ENCODE data around the gene UBN1. TPM values are rescaled to one million over a fixed set of nuclear protein-coding genes. Genes with fewer than 3 reads are reported as not detected.
"Not testable (repeated sequence)": the region's sequence is repeated elsewhere in the genome, so short reads cannot be mapped to it uniquely, and the experiment has no call there.

UBN1 gene
- total RNA-seq, 4 donors from 2014 or later, result 21.0 to 48.2 (median 41.1) TPM

GRCh38 chr16:4925293-4925607 is 78.0 kb downstream of the UBN1 start:
- TF ChIP-seq CTCF (IDR thresholded peaks at IDR 0.05), result no peak
- no peak for TF ChIP-seq EP300 (IDR thresholded peaks at IDR 0.05)
- no peak for TF ChIP-seq POLR2A (IDR thresholded peaks at IDR 0.05; ENCODE audit: low read depth)
- TF ChIP-seq POLR2AphosphoS5 (IDR thresholded peaks at IDR 0.05), result no peak
- Histone ChIP-seq H3K36me3 (no peaks in the 10 kb centered on the region), H3K27me3 (no peaks in the 10 kb centered on the region), H3K4me3 (no peak overlapping the region), H3K4me1 (peaks cover 0 to 20% (median 12%) of the 10 kb centered on the region in 4 donors), H3K9me3 (peaks cover 0 to 14% (median 5%) of the 10 kb centered on the region in 4 donors), H3K27ac (replicated peaks in 1 of 4) (no peak overlapping the region)
- 86% methylated on average over 5 of the region's 5 CpGs for WGBS
- no peak for DNase-seq (ENCODE audit: extremely low spot score)
- intact Hi-C loops (cut with DNase I), result no loop called here

GRCh38 chr16:4925791-4926190 is 78.5 kb downstream of the UBN1 start:
- TF ChIP-seq POLR2AphosphoS5 (IDR thresholded peaks at IDR 0.05) (no peak), POLR2A (IDR thresholded peaks at IDR 0.05; ENCODE audit: low read depth) (no peak), CTCF (IDR thresholded peaks at IDR 0.05) (no peak), EP300 (IDR thresholded peaks at IDR 0.05) (no peak)
- H3K4me1 ChIP-seq, result peaks cover 0 to 20% (median 12%) of the 10 kb centered on the region in 4 donors
- H3K27ac ChIP-seq (replicated peaks in 1 of 4), result no peak overlapping the region
- peaks cover 0 to 14% (median 5%) of the 10 kb centered on the region in 4 donors for H3K9me3 ChIP-seq
- H3K36me3 ChIP-seq, result no peaks in the 10 kb centered on the region
- no peaks in the 10 kb centered on the region for H3K27me3 ChIP-seq
- no peak overlapping the region for H3K4me3 ChIP-seq
- intact Hi-C loops (cut with DNase I), result no loop called here
- no peak for DNase-seq (ENCODE audit: extremely low spot score)
- 88% methylated on average over 5 of the region's 5 CpGs for WGBS

GRCh38 chr16:4926928-4927327 is 79.6 kb downstream of the UBN1 start:
- no peaks in the 10 kb centered on the region for H3K27me3 ChIP-seq
- intact Hi-C loops (cut with DNase I), result no loop called here
- TF ChIP-seq POLR2AphosphoS5 (IDR thresholded peaks at IDR 0.05), result no peak
- TF ChIP-seq EP300 (IDR thresholded peaks at IDR 0.05), result no peak
- no peak for TF ChIP-seq CTCF (IDR thresholded peaks at IDR 0.05)
- TF ChIP-seq POLR2A (IDR thresholded peaks at IDR 0.05; ENCODE audit: low read depth), result no peak
- H3K36me3 ChIP-seq, result no peaks in the 10 kb centered on the region
- no peak overlapping the region for H3K4me3 ChIP-seq
- H3K9me3 ChIP-seq, result peaks cover 0 to 14% (median 5%) of the 10 kb centered on the region in 4 donors
- 96% methylated on average over 2 of the region's 2 CpGs for WGBS
- H3K4me1 ChIP-seq, result peaks cover 0 to 20% (median 11%) of the 10 kb centered on the region in 4 donors
- no peak overlapping the region for H3K27ac ChIP-seq (replicated peaks in 1 of 4)
- DNase-seq (ENCODE audit: extremely low spot score), result no peak

GRCh38 chr16:4927661-4928060 is 80.4 kb downstream of the UBN1 start:
- intact Hi-C loops (cut with DNase I), result no loop called here
- TF ChIP-seq POLR2AphosphoS5 (IDR thresholded peaks at IDR 0.05), result no peak
- no peak for TF ChIP-seq EP300 (IDR thresholded peaks at IDR 0.05)
- no peak for TF ChIP-seq CTCF (IDR thresholded peaks at IDR 0.05)
- TF ChIP-seq POLR2A (IDR thresholded peaks at IDR 0.05; ENCODE audit: low read depth), result no peak
- Histone ChIP-seq H3K36me3 (no peaks in the 10 kb centered on the region), H3K4me1 (peaks cover 0 to 14% (median 8%) of the 10 kb centered on the region in 4 donors), H3K27ac (replicated peaks in 1 of 4) (no peak overlapping the region), H3K4me3 (no peak overlapping the region), H3K27me3 (no peaks in the 10 kb centered on the region), H3K9me3 (peaks cover 0 to 14% (median 5%) of the 10 kb centered on the region in 4 donors)
- DNase-seq (ENCODE audit: extremely low spot score), result no peak
- WGBS, result 79% methylated on average over 2 of the region's 2 CpGs

- Histone ChIP-seq H3K27ac (replicated peaks in 1 of 4) (no peak overlapping the region), H3K4me1 (peaks cover 0 to 13% (median 10%) of the 10 kb centered on the region in 4 donors), H3K27me3 (no peaks in the 10 kb centered on the region), H3K36me3 (no peaks in the 10 kb centered on the region), H3K9me3 (peaks cover 0 to 14% (median 5%) of the 10 kb centered on the region in 4 donors), H3K4me3 (no peak overlapping the region)
- intact Hi-C loops (cut with DNase I), result no loop called here
- DNase-seq (ENCODE audit: extremely low spot score), result no peak
- no peak for TF ChIP-seq EP300 (IDR thresholded peaks at IDR 0.05)
- no peak for TF ChIP-seq CTCF (IDR thresholded peaks at IDR 0.05)
- TF ChIP-seq POLR2A (IDR thresholded peaks at IDR 0.05; ENCODE audit: low read depth), result no peak
- no peak for TF ChIP-seq POLR2AphosphoS5 (IDR thresholded peaks at IDR 0.05)
- WGBS, result 100% methylated on average over 3 of the region's 6 CpGs
Observed at GRCh38 chr16:4928227-4928626, 80.9 kb downstream of the UBN1 start.

- Histone ChIP-seq H3K9me3 (peaks cover 0 to 14% (median 5%) of the 10 kb centered on the region in 4 donors), H3K4me1 (peaks cover 1 to 25% (median 14%) of the 10 kb centered on the region in 4 donors)
- H3K4me3 ChIP-seq; H3K36me3 ChIP-seq; DNase-seq (ENCODE audit: extremely low spot score); intact Hi-C loops (cut with DNase I); H3K27me3 ChIP-seq; H3K27ac ChIP-seq (replicated peaks in 1 of 4): not testable (repeated sequence)
- WGBS, result 90% methylated on average over 4 of the region's 4 CpGs
Observed at GRCh38 chr16:4929619-4930018, 82.3 kb downstream of the UBN1 start.

Measured in esophagus muscularis mucosa (tissue), 4 donors.